NCI-H2196 (cell line): ENCODE data around the gene ZNF100.
A peak's percentile ranks its signal among the peaks of the same experiment; 100 is the strongest.
"Not testable (repeated sequence)": the region's sequence is repeated elsewhere in the genome, so short reads cannot be mapped to it uniquely, and the experiment has no call there.

ENCODE experiments used
- DNase-seq: peaks from one replicate; lab custom pipeline; 2025; ENCODE audit not compliant: unreplicated experiment; lab: John Stamatoyannopoulos, UW

Gene ZNF100

GRCh38 chr19:21767065-21767800 is at the start of gene ZNF100:
ZNF100 (minus strand) TSS chr19:21767579; CDS start chr19:21767429, 150 bp downstream.
- peak; percentile 92 for DNase-seq

- no peak for DNase-seq
Observed at GRCh38 chr19:21812448-21812847, 45.1 kb upstream of the ZNF100 start.

GRCh38 chr19:21808400-21809000 is 41.1 kb upstream of the ZNF100 start:
- not testable (repeated sequence) for DNase-seq

GRCh38 chr19:21789466-21790085 is 22.2 kb upstream of the ZNF100 start:
- no peak for DNase-seq

- no peak for DNase-seq
Observed at GRCh38 chr19:21786936-21787335, 19.6 kb upstream of the ZNF100 start.

GRCh38 chr19:21775792-21776191 is 8.4 kb upstream of the ZNF100 start:
- not testable (repeated sequence) for DNase-seq

- DNase-seq: not testable (repeated sequence)
Observed at GRCh38 chr19:21766705-21767064, 694 bp downstream of the ZNF100 start.

GRCh38 chr19:21765151-21765550 is 2.2 kb downstream of the ZNF100 start:
- no peak for DNase-seq

- not testable (repeated sequence) for DNase-seq
Observed at GRCh38 chr19:21761547-21761946, 5.8 kb downstream of the ZNF100 start.

- DNase-seq: no peak
Observed at GRCh38 chr19:21758296-21758695, 9.1 kb downstream of the ZNF100 start.

- DNase-seq: not testable (repeated sequence)
Observed at GRCh38 chr19:21755555-21755954, 11.8 kb downstream of the ZNF100 start.

GRCh38 chr19:21751384-21751783 is 16.0 kb downstream of the ZNF100 start:
- DNase-seq: no peak

GRCh38 chr19:21750586-21751128 is 16.7 kb downstream of the ZNF100 start:
- no peak for DNase-seq

- no peak for DNase-seq
Observed at GRCh38 chr19:21749090-21749489, 18.3 kb downstream of the ZNF100 start.

GRCh38 chr19:21748088-21748487 is 19.3 kb downstream of the ZNF100 start:
- DNase-seq: no peak

- DNase-seq: no peak
Observed at GRCh38 chr19:21740559-21740958, 26.8 kb downstream of the ZNF100 start.

- not testable (repeated sequence) for DNase-seq
Observed at GRCh38 chr19:21726942-21727747, 40.2 kb downstream of the ZNF100 start.

GRCh38 chr19:21713761-21714160 is 53.6 kb downstream of the ZNF100 start:
- DNase-seq: no peak

GRCh38 chr19:21709464-21709863 is 57.9 kb downstream of the ZNF100 start:
- no peak for DNase-seq

- DNase-seq: not testable (repeated sequence)
Observed at GRCh38 chr19:21707878-21708277, 59.5 kb downstream of the ZNF100 start.

GRCh38 chr19:21707065-21707464 is 60.3 kb downstream of the ZNF100 start:
- no peak for DNase-seq
